GM12872 (cell line): ENCODE measurements around the gene MAP3K20.

ENCODE experiments used
- TF ChIP-seq, protein P1 (sequence below): IDR thresholded peaks from 3 replicates; pipeline ENCODE4 v1.5.1; 2011; ENCODE audit warnings: low read depth, mild to moderate bottlenecking, low read length, moderate library complexity; ENCODE audit not compliant: insufficient read depth

Gene MAP3K20

DNA sequence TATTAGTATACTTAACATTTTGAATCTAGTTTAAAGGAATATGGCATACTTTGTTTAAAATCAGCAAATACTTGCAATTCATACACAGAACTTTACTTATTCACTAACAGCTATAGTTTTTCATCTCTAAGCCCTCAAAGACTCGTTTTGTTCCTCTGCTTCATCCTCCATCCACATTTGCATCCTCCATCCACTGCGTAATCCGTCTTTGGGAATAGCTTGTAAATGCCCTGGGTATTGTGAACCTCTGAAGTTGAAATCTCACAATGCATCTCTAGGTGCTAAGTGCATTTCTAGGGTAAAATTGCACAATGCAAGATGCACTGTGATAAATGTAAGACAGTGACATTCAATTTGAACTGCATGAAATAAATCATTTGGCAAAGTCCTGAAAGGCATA is 163.2 kb downstream of the MAP3K20 start:
- TF ChIP-seq, protein P1, sequence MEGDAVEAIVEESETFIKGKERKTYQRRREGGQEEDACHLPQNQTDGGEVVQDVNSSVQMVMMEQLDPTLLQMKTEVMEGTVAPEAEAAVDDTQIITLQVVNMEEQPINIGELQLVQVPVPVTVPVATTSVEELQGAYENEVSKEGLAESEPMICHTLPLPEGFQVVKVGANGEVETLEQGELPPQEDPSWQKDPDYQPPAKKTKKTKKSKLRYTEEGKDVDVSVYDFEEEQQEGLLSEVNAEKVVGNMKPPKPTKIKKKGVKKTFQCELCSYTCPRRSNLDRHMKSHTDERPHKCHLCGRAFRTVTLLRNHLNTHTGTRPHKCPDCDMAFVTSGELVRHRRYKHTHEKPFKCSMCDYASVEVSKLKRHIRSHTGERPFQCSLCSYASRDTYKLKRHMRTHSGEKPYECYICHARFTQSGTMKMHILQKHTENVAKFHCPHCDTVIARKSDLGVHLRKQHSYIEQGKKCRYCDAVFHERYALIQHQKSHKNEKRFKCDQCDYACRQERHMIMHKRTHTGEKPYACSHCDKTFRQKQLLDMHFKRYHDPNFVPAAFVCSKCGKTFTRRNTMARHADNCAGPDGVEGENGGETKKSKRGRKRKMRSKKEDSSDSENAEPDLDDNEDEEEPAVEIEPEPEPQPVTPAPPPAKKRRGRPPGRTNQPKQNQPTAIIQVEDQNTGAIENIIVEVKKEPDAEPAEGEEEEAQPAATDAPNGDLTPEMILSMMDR = no peak

DNA sequence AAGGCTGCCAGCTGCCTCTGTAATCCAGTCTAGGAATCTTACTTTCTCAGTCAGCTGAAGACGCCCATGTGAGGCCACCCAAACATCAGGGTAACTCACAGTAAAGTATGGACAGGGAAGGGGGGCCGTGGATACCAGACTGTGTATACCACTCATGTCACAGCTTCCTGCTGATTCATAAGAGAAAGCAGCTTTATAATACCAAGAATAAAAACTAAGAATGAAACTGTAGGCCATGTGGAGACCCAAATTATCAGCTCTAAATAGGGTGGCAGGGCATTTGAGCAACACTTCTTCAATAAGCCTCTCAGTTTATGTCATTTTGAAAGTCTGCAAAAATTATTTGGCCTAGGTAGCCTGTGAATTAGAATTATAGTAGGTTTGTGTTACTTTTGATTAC is 164.0 kb downstream of the MAP3K20 start:
- TF ChIP-seq, protein P1 = no peak

DNA sequence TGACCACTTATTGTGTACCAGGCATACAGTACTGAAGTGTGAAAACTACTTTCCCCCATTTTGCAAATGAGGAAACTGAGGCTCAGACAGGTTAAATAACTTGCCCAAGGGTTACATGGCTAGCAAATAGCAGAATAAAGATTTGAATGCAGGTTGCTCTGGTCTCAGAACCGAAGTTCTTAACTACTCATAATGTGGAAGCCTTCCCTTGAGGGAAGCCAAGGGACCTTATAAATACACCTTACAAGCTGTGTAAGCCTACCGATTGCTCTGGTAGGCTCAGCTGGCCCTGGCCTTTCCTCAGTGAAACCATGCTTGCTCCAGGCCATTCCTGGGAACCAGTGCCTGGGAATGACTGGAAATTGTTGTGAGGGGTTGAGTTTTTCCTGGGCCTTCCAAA is 164.4 kb downstream of the MAP3K20 start:
- TF ChIP-seq, protein P1 = no peak

DNA sequence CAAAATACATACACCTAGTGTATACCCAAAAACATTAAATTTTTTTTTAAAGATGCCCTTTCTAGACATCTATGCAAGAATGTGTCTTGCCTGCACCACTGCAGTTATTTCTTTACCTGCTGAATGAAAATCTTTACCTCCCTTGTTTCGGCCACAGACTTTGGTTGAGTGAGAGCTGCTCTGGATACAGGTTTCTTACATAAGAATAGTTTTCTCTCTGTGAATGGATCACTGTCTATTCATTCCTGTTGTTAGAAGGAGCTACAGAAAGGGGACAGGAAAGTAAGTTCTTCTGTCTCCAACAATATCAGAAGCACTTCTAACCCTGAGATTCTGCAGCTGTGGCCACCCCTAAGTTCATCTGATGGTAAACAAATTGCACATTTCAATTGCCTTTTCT is 166.0 kb downstream of the MAP3K20 start:
- TF ChIP-seq, protein P1 = no peak

DNA sequence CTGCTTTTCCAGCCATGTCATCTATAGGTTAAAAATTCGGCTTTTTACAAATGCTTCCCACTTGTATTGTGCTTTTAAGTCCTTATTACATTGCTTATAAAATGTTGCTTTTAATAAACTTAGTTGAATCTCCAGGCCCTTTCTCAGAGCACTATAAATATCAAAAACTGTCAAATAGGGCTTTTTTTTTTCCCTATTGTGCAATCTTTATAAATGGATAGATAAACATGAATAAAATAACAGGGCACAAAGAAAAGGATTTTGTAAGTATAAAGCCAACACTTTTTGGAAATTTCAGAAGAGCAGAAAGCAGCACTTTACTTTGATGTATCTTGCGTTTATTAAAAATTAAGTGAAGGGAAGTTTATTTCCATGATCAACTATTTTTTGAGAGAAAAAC is 171.5 kb downstream of the MAP3K20 start:
- TF ChIP-seq, protein P1 = no peak

DNA sequence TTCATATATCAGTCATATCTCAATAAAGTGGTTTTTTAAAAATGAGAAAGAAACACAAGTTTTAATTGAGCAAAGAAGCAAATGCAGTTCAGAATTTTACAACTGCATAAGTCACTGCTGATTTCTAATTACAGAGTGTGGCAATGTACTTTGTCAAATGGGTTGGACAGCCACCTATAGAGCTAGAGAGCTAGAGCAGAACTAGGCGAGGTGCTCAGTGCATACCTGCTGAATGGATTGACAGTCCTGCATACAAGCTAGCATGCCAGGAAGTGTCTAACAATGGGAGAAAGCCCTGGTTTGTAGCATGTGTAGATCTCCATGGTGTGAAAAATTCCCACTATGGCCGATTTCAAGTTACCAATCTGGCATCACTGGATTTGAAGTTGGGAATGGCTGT is 172.7 kb downstream of the MAP3K20 start:
- TF ChIP-seq, protein P1 = no peak

DNA sequence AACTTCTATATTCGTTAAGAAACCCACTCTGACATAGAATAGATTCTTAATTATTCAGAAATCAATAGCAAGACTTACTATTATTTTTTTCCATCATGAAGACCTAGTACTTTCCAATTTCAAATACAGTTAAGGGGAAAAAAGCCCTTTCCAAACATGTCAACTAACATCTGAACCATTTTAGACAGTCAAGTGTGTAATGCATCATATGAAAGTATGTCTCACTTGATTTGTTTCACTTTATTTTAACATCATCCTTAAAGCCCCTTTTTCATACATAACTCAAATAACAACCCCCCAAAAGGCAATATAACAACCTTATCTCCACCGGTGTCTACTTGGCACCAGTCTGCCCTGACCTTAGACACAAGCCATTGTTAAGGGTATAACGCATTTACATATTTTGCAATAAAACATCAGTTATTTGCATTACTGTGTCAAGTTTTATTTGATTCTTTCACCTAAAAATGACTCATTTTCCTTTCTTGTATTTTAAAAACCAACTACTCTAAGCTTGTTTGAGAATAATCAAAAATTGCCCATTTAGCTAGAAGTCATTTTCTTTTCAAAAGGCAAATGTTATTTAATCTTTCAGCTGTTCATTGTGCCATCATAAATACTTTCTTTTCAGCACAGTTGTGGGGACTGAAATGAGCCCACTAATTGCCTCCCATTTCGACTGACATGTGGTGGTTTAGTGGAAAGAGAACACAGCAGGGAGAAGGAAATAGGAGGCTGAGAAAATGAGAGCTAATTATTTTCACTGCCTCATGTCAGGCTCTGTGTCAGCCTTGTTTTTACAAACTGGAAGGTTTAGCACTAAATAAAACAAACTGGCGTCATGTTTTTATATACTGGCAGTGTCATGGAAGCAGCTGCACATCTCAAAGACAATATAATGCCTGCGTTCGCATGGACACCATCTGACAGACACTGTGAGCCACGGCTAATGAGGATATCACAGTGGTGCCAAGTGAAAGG is 174.3 kb downstream of the MAP3K20 start:
- TF ChIP-seq, protein P1 = no peak
